Retinal pigment epithelial cell (primary cell): ENCODE data around the gene RANBP3.

Source experiments
- DNase-seq: peaks from one replicate; pipeline ENCODE4 v3.0.0-alpha.2; 2010; ENCODE audit warnings: low read depth
- H3K4me3 ChIP-seq: 2 replicates; pipeline ENCODE4 v1.5.1; 2011; ENCODE audit warnings: mild to moderate bottlenecking, low read length, control low read depth, moderate library complexity
- TF ChIP-seq, protein P1 (sequence below): conservative IDR thresholded peaks from 2 replicates; pipeline ENCODE4 v1.5.1; 2011; ENCODE audit warnings: low read depth, low read length, control low read depth, inconsistent platforms

RANBP3 gene

DNA sequence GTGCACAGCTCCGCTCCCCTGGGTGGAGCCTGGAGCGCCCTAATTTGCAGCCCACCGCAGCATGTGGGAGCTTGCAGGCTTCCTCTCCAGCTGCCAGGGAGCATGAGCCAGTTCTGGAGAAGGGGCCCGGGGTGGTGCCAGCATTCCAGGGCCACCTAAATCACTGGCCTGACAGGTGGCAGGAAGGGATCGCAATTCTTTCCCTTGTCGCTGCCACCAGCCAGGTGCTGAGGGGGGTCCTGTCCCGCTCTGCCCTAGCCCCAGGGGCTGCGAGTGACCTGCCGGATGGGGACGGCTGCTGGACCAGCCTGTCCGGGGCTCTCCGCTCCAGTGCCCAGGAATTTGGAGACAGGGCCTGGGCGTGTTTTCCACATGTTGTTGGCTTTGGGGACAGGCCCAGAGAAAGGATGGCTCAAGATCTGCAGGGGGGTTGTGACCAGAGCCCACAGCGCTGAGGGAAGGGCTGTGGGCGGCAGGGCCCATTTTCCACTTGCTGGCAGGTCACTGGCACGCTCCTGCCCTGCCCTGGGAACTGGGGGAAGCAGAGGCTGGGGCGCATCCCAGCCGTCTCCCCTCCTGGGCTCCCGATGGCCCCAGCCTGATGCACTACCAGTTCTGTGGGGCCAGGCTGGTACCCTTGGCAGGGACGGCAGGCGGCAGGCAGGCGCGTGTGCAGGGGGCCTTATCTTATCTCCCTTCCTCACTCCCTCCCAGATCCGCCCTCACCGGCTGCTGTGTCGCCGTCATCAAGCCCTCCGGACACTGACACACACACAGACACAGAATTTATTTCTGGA is 83.8 kb downstream of the RANBP3 start:
- no peak overlapping the region for H3K4me3 ChIP-seq
- DNase-seq: no peak

DNA sequence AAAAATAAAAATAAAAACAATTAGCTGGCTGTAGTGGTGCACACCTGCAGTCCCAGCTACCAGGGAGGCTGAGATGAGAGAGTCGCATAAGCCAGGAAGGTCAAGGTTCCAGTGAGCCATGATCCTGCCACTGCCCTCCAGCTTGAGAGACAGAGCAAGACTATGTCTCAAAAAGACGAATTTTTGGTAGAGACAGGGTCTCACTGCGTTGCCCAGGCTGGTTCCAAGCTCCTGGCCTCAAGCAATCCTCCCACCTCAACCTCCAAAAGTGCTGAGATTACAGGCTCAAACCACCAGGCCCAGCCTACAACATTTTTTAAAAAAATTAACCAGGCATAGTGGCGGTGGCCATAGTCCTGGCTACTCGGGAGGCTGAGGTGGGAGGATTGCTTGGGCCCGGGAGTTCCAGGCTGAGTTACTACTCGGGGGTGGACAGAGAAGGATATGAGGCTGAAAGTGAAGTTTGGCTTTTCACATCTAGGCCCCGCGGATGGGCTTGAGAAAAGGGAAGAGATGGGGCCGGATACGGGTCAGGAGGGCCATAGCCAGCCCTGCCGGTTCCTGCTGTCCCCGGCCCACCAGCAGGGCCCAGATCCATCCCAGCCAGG is 84.5 kb downstream of the RANBP3 start:
- TF ChIP-seq, protein P1, sequence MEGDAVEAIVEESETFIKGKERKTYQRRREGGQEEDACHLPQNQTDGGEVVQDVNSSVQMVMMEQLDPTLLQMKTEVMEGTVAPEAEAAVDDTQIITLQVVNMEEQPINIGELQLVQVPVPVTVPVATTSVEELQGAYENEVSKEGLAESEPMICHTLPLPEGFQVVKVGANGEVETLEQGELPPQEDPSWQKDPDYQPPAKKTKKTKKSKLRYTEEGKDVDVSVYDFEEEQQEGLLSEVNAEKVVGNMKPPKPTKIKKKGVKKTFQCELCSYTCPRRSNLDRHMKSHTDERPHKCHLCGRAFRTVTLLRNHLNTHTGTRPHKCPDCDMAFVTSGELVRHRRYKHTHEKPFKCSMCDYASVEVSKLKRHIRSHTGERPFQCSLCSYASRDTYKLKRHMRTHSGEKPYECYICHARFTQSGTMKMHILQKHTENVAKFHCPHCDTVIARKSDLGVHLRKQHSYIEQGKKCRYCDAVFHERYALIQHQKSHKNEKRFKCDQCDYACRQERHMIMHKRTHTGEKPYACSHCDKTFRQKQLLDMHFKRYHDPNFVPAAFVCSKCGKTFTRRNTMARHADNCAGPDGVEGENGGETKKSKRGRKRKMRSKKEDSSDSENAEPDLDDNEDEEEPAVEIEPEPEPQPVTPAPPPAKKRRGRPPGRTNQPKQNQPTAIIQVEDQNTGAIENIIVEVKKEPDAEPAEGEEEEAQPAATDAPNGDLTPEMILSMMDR: no peak
- DNase-seq: no peak
- H3K4me3 ChIP-seq: no peak overlapping the region

More for the DNA sequence above, 83.8 kb downstream of the RANBP3 start:
- TF ChIP-seq, protein P1: no peak

DNA sequence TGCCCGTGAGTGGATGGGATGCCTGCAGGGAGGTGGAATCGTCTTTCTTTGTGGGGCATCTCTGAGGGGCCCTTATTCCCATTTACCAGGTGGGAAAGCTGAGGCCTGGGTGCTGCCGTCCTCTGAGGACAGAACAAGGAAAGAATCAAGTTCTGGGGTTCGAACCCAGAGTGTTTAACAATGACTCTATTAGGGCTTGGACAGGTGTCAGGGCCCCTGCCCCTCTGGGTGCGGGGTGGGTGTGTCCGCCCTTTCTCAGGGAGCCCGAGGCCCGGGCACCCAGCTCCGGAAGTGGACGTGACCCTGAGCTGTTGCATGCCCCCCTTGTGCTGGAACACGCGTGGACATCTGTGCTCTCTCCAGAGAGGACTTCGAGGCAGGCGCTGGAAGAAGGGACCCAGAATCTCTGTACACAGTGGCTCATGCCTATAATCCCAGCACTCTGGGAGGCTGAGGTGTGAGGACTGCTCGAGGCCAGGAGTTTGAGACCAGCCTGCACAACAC is 85.1 kb downstream of the RANBP3 start:
- DNase-seq: no peak
- no peak overlapping the region for H3K4me3 ChIP-seq
- TF ChIP-seq, protein P1: no peak

DNA sequence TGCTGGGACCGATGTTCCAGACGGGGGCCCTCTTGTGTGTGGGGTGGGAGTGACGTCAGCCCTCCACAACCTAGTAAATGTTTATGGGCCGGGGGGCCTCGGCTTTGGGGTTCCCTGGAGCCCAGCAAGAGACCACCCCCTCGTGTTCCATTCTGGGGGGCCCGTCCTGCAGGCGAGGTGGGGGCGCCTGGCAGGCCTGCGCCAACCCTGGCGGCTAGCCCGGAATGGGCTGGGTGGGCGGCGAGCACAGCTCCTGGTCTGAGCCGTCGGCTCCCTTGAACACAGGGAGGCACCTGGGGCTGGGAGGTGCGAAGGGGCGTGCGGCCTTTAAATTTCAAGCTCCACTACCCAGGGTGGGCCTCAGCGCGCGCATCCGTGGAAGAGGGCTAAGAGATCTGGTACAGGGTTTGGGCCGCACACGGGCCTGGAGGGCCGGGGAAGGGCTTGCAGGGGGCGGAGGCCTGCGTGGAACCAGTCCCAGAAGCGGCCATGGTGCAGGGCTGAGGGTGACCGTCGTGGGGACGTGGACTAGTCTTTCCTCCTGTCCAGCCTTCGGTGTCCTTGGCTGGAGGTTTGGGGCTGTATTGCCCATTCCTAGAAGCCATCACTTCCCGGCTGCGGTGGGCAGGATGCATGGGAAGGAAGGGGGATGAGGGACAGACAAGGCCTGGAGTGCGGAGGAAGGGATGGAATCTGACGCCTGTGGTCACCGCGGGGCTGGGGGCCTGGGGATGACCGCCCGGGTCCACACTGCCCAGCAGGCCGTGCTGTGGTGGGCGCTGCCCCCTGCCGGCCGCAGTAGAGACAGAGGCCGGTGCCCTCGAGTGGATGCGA is 85.8 kb downstream of the RANBP3 start:
- DNase-seq: no peak
- H3K4me3 ChIP-seq: no peak overlapping the region
- TF ChIP-seq, protein P1: peak; percentile 78

DNA sequence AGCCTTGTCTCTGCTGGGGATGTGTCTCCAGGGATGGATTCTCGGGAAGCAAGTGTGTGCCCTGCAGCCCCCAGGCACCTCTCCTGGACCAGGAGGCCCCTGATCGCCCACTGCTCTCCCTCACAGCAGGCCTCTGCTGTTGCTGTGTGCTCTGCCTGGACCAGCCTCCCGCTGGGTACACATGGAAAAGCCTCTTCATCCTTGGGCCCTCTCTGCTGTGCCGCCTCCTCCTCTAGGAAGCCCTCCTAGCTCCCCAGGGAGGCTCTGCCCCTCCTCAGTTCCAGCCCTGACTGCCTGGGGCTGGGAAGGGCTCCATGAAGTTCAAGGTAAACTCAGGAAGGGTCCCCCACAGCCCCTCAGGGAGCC is 86.4 kb downstream of the RANBP3 start:
- no peak for DNase-seq
- no peak overlapping the region for H3K4me3 ChIP-seq
- TF ChIP-seq, protein P1: no peak

DNA sequence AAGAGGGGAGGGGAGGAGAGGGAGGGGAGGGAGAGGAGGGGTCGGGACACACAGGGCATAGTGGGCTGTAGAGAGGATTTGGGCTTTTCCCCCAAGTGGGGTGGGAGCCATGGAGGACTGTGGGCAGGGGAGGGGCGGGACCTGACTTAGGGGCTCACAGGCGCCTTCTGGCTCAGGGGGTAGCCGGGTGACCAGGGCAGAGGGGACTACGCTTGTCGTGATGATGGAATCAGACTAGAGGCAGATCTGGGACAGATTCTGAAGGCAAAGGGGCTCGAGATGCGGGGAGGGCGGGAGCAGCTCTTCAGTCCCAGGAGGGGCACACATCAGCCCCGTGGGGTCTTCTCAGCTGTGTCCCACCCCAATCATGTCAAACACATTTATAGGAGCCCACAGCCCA is 87.8 kb downstream of the RANBP3 start:
- no peak overlapping the region for H3K4me3 ChIP-seq
- DNase-seq: no peak
- TF ChIP-seq, protein P1: no peak
